HEK293 (cell line): ENCODE results near the gene CALHM2.

Source experiments
- CTCF ChIA-PET: fragments of 350-600 bp; formaldehyde crosslinking; extraction: SDS; loops from one replicate; lab custom pipeline; 2021; ENCODE audit warnings: antibody characterized with exemption; lab: Yijun Ruan, JAX
- POLR2A ChIA-PET: fragments of 300-600 bp; formaldehyde crosslinking; extraction: SDS; loops from one replicate; lab custom pipeline; 2020; ENCODE audit warnings: antibody characterized with exemption, inconsistent platforms; lab: Yijun Ruan, JAX
- H3K27ac ChIP-seq: fragments of 200-500 bp; sonication (Bioruptor generic); 2 replicates; pipeline ENCODE4 v1.5.1; 2014; ENCODE audit warnings: low read depth, low read length, control low read depth, inconsistent platforms; ENCODE audit errors: extremely low read depth
- H3K36me3 ChIP-seq, 2 experiments: fragments of 200-500 bp in 1 of 2; sonication (Bioruptor generic) in 1 of 2; 1 replicate in 1 of 2; 2 replicates in 1 of 2; pipeline ENCODE4 v1.5.1; 2014 to 2017; ENCODE audit warnings: inconsistent platforms in 2 of 2, low read length in 2 of 2; ENCODE audit not compliant: control insufficient read depth in 2 of 2, insufficient read depth in 1 of 2
- H3K4me1 ChIP-seq: fragments of 200-500 bp; sonication (Bioruptor generic); 2 replicates; pipeline ENCODE4 v1.5.1; 2014; ENCODE audit warnings: mild to moderate bottlenecking, low read length, inconsistent platforms; ENCODE audit not compliant: control insufficient read depth, insufficient read depth
- H3K4me3 ChIP-seq: 2 replicates; pipeline ENCODE4 v1.5.1; 2011; ENCODE audit warnings: low read depth, mild to moderate bottlenecking, control low read depth, low read length, moderate library complexity
- H3K9me3 ChIP-seq: fragments of 200-500 bp; sonication (Bioruptor generic); 2 replicates; pipeline ENCODE4 v1.5.1; 2014; ENCODE audit warnings: low read depth, low read length, inconsistent platforms; ENCODE audit not compliant: control insufficient read depth, insufficient read depth
- FEZF1 ChIP-seq: fragments of 450-650 bp; formaldehyde crosslinking; IDR thresholded peaks from 2 replicates; pipeline ENCODE4 v1.5.1; 2016; ENCODE audit warnings: missing biosample characterization, missing genetic modification characterization
- KLF1 ChIP-seq: fragments of 450-650 bp; formaldehyde crosslinking; IDR thresholded peaks from 2 replicates; pipeline ENCODE4 v1.5.1; 2016; ENCODE audit warnings: missing biosample characterization, missing genetic modification characterization
- RBAK ChIP-seq: fragments of 450-650 bp; formaldehyde crosslinking; IDR thresholded peaks from 2 replicates; pipeline ENCODE4 v1.5.1; 2016; ENCODE audit warnings: missing biosample characterization, missing genetic modification characterization
- TRIM28 ChIP-seq: IDR thresholded peaks from 2 replicates; pipeline ENCODE4 v1.6.1; 2011; ENCODE audit warnings: low read length, control low read depth, borderline replicate concordance
- ZEB2 ChIP-seq: fragments of 450-650 bp; formaldehyde crosslinking; IDR thresholded peaks from 2 replicates; pipeline ENCODE4 v1.5.1; 2016; ENCODE audit warnings: missing biosample characterization, missing genetic modification characterization
- ZIC2 ChIP-seq: fragments of 450-650 bp; formaldehyde crosslinking; IDR thresholded peaks from 2 replicates; pipeline ENCODE4 v1.5.1; 2016; ENCODE audit warnings: missing biosample characterization, missing genetic modification characterization
- ZNF239 ChIP-seq: fragments of 450-650 bp; formaldehyde crosslinking; IDR thresholded peaks from 2 replicates; pipeline ENCODE4 v1.5.1; 2016; ENCODE audit warnings: missing biosample characterization, missing genetic modification characterization
- ZNF433 ChIP-seq: fragments of 450-650 bp; formaldehyde crosslinking; IDR thresholded peaks from 2 replicates; pipeline ENCODE4 v1.5.1; 2016; ENCODE audit warnings: missing biosample characterization, missing genetic modification characterization, low read depth
- ZNF629 ChIP-seq: fragments of 450-650 bp; formaldehyde crosslinking; IDR thresholded peaks from 2 replicates; pipeline ENCODE4 v1.5.1; 2017; ENCODE audit warnings: missing biosample characterization, missing genetic modification characterization
- TF ChIP-seq, protein P1 (sequence below): fragments of 450-650 bp; formaldehyde crosslinking; IDR thresholded peaks from 2 replicates; pipeline ENCODE4 v1.5.1; 2016; ENCODE audit warnings: missing biosample characterization, missing genetic modification characterization, borderline replicate concordance
- TF ChIP-seq, protein P2 (sequence below): fragments of 450-650 bp; formaldehyde crosslinking; IDR thresholded peaks from 2 replicates; pipeline ENCODE4 v1.5.1; 2016; ENCODE audit warnings: missing biosample characterization, missing genetic modification characterization
- TF ChIP-seq, protein P3 (sequence below): fragments of 450-650 bp; IDR thresholded peaks from 2 replicates; pipeline ENCODE4 v1.5.1; 2018; ENCODE audit warnings: missing biosample characterization, mild to moderate bottlenecking, missing genetic modification characterization
- TF ChIP-seq, protein P4 (sequence below): fragments of 450-650 bp; formaldehyde crosslinking; IDR thresholded peaks from 2 replicates; pipeline ENCODE4 v1.5.1; 2016; ENCODE audit warnings: missing biosample characterization, missing genetic modification characterization
- TF ChIP-seq, protein P5 (sequence below): fragments of 450-650 bp; formaldehyde crosslinking; IDR thresholded peaks from 2 replicates; pipeline ENCODE4 v1.5.1; 2017; ENCODE audit warnings: missing biosample characterization, missing genetic modification characterization
- TF ChIP-seq, protein P6 (sequence below): fragments of 450-650 bp; formaldehyde crosslinking; IDR thresholded peaks from 2 replicates; pipeline ENCODE4 v1.5.1; 2016; ENCODE audit warnings: missing biosample characterization, missing genetic modification characterization

CALHM2 gene

DNA sequence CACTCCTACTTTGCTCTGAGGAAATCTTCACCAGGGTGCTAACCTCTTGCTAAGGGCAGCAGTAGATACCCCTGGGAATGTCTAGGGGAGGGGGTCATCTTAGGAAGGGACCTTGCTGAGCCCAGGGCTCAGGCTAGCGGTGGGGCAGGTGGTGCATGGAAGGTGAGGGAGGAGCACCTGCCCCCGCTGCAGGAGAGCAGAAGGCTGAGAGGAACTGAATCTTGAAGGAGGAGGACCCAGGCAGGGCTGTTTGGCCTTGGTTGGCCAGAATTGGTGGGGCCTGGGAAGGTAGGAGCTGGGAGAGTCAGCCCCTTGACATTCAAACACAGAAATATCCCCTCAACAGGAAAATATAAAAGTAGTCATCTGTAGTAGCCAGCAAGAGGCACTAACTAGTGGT, 19.8 kb upstream of the CALHM2 start (continued):
- TF ChIP-seq, protein P1, sequence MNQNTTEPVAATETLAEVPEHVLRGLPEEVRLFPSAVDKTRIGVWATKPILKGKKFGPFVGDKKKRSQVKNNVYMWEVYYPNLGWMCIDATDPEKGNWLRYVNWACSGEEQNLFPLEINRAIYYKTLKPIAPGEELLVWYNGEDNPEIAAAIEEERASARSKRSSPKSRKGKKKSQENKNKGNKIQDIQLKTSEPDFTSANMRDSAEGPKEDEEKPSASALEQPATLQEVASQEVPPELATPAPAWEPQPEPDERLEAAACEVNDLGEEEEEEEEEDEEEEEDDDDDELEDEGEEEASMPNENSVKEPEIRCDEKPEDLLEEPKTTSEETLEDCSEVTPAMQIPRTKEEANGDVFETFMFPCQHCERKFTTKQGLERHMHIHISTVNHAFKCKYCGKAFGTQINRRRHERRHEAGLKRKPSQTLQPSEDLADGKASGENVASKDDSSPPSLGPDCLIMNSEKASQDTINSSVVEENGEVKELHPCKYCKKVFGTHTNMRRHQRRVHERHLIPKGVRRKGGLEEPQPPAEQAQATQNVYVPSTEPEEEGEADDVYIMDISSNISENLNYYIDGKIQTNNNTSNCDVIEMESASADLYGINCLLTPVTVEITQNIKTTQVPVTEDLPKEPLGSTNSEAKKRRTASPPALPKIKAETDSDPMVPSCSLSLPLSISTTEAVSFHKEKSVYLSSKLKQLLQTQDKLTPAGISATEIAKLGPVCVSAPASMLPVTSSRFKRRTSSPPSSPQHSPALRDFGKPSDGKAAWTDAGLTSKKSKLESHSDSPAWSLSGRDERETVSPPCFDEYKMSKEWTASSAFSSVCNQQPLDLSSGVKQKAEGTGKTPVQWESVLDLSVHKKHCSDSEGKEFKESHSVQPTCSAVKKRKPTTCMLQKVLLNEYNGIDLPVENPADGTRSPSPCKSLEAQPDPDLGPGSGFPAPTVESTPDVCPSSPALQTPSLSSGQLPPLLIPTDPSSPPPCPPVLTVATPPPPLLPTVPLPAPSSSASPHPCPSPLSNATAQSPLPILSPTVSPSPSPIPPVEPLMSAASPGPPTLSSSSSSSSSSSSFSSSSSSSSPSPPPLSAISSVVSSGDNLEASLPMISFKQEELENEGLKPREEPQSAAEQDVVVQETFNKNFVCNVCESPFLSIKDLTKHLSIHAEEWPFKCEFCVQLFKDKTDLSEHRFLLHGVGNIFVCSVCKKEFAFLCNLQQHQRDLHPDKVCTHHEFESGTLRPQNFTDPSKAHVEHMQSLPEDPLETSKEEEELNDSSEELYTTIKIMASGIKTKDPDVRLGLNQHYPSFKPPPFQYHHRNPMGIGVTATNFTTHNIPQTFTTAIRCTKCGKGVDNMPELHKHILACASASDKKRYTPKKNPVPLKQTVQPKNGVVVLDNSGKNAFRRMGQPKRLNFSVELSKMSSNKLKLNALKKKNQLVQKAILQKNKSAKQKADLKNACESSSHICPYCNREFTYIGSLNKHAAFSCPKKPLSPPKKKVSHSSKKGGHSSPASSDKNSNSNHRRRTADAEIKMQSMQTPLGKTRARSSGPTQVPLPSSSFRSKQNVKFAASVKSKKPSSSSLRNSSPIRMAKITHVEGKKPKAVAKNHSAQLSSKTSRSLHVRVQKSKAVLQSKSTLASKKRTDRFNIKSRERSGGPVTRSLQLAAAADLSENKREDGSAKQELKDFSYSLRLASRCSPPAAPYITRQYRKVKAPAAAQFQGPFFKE (tag by site-specific recombination) = no peak
- TF ChIP-seq, protein P2, sequence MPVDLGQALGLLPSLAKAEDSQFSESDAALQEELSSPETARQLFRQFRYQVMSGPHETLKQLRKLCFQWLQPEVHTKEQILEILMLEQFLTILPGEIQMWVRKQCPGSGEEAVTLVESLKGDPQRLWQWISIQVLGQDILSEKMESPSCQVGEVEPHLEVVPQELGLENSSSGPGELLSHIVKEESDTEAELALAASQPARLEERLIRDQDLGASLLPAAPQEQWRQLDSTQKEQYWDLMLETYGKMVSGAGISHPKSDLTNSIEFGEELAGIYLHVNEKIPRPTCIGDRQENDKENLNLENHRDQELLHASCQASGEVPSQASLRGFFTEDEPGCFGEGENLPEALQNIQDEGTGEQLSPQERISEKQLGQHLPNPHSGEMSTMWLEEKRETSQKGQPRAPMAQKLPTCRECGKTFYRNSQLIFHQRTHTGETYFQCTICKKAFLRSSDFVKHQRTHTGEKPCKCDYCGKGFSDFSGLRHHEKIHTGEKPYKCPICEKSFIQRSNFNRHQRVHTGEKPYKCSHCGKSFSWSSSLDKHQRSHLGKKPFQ (tag by site-specific recombination) = no peak
- TF ChIP-seq ZNF433 (tag by site-specific recombination) = no peak
- TF ChIP-seq ZNF629 = no peak
- TF ChIP-seq TRIM28 = no peak
- TF ChIP-seq FEZF1 (tag by site-specific recombination) = no peak
- no peak for TF ChIP-seq ZEB2 (tag by site-specific recombination)
- TF ChIP-seq, protein P3, sequence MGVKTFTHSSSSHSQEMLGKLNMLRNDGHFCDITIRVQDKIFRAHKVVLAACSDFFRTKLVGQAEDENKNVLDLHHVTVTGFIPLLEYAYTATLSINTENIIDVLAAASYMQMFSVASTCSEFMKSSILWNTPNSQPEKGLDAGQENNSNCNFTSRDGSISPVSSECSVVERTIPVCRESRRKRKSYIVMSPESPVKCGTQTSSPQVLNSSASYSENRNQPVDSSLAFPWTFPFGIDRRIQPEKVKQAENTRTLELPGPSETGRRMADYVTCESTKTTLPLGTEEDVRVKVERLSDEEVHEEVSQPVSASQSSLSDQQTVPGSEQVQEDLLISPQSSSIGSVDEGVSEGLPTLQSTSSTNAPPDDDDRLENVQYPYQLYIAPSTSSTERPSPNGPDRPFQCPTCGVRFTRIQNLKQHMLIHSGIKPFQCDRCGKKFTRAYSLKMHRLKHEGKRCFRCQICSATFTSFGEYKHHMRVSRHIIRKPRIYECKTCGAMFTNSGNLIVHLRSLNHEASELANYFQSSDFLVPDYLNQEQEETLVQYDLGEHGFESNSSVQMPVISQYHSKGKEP (tag by site-specific recombination) = no peak
- TF ChIP-seq ZNF239 (tag by site-specific recombination) = no peak

DNA sequence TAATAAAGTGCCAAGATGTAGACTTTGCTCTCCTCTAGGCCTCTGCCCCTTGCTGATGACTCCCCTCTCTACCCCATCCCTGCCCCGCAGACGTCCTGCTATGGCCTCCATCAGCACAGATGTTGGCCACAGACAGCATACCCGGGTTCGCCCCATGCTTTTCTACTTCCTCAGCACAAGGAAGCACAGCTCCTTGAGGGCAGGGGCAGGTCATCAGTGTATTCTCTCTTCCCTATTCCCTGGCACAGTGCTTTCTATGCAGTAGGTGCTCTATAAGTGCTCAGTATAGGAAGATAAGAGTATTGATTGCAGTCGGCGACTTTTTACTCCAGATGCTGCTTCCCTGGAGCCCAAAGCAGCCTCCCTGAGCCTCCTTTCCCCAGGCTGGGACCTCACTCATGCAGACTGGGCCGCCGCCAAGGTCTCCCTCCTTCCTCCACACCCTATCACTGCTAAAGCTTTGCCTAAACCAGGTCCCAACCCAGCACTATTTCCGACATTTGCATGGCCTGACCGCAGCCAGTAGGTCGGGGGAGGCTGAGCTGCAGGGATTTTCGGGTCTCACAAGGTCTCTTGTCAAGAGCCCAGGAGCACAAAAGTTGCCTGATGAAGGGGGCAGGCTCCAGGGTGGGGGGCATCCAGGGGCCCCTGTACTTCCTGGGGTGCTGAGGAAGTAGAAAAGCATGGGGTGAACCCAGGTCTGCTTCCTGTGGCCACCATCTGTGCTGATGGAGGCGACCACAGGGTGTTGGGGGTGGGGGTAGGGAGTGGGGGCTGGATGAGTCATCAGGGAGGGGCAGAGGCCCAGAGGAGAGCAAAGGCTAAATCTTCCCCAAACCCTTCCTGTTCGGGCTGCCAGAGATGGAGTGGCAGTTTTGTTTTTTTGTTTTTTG, 18.8 kb upstream of the CALHM2 start:
- ChIA-PET POLR2A (no interaction called here), CTCF (interaction anchor here (0.6 kb wide), 1 partner anchor 107 kb away, joined by 5 read pairs; no protein-coding TSS in a partner anchor)
- Histone ChIP-seq H3K36me3 (no peaks in the 10 kb centered on the region), H3K4me3 (no peak overlapping the region), H3K9me3 (no peaks in the 10 kb centered on the region), H3K27ac (no peak overlapping the region), H3K4me1 (no peaks in the 10 kb centered on the region)
- TF ChIP-seq, protein P4, sequence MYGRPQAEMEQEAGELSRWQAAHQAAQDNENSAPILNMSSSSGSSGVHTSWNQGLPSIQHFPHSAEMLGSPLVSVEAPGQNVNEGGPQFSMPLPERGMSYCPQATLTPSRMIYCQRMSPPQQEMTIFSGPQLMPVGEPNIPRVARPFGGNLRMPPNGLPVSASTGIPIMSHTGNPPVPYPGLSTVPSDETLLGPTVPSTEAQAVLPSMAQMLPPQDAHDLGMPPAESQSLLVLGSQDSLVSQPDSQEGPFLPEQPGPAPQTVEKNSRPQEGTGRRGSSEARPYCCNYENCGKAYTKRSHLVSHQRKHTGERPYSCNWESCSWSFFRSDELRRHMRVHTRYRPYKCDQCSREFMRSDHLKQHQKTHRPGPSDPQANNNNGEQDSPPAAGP (tag by site-specific recombination) = peak; percentile 52; the same call in 1 of the 2 replicates
- TF ChIP-seq KLF1 (tag by site-specific recombination) (0 out of 2 replicates have a peak, but pooled peaks have one; percentile 20), ZIC2 (peak; percentile 13; the same call in 1 of the 2 replicates), RBAK (tag by site-specific recombination) (no peak)
- TF ChIP-seq, protein P5, sequence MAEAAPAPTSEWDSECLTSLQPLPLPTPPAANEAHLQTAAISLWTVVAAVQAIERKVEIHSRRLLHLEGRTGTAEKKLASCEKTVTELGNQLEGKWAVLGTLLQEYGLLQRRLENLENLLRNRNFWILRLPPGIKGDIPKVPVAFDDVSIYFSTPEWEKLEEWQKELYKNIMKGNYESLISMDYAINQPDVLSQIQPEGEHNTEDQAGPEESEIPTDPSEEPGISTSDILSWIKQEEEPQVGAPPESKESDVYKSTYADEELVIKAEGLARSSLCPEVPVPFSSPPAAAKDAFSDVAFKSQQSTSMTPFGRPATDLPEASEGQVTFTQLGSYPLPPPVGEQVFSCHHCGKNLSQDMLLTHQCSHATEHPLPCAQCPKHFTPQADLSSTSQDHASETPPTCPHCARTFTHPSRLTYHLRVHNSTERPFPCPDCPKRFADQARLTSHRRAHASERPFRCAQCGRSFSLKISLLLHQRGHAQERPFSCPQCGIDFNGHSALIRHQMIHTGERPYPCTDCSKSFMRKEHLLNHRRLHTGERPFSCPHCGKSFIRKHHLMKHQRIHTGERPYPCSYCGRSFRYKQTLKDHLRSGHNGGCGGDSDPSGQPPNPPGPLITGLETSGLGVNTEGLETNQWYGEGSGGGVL = peak; percentile 36; the same call in 1 of the 2 replicates
- TF ChIP-seq, protein P6, sequence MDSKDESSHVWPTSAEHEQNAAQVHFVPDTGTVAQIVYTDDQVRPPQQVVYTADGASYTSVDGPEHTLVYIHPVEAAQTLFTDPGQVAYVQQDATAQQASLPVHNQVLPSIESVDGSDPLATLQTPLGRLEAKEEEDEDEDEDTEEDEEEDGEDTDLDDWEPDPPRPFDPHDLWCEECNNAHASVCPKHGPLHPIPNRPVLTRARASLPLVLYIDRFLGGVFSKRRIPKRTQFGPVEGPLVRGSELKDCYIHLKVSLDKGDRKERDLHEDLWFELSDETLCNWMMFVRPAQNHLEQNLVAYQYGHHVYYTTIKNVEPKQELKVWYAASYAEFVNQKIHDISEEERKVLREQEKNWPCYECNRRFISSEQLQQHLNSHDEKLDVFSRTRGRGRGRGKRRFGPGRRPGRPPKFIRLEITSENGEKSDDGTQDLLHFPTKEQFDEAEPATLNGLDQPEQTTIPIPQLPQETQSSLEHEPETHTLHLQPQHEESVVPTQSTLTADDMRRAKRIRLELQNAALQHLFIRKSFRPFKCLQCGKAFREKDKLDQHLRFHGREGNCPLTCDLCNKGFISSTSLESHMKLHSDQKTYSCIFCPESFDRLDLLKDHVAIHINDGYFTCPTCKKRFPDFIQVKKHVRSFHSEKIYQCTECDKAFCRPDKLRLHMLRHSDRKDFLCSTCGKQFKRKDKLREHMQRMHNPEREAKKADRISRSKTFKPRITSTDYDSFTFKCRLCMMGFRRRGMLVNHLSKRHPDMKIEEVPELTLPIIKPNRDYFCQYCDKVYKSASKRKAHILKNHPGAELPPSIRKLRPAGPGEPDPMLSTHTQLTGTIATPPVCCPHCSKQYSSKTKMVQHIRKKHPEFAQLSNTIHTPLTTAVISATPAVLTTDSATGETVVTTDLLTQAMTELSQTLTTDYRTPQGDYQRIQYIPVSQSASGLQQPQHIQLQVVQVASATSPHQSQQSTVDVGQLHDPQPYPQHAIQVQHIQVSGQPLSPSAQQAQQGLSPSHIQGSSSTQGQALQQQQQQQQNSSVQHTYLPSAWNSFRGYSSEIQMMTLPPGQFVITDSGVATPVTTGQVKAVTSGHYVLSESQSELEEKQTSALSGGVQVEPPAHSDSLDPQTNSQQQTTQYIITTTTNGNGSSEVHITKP (tag by site-specific recombination) = peak; percentile 49
